Measurements from ENCODE around the gene SGTB.

SGTB gene

DNA sequence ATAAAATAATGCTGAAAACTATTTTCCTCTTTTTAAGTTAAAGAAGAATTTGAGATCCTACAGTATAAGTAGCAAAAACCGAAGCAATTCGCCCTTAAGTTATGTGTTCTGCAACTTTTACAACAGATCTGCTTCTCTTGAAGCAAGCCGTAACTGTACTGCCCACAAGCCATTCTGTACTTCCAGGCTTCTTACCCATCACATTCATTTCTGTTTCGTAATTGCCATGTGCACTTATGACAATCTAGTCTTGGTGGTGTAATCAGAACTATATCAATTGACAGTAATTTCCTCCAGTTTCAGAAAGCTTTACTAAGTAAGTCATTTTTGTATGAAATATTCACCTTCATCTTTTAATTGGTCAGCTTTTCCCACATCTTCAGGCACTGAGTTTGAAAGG, 13.8 kb downstream of the SGTB start:
- Histone ChIP-seq H3K36me3 (ENCODE audit: control insufficient read depth, insufficient read depth, low read length) (no peaks in the 10 kb centered on the region), H3K4me2 (ENCODE audit: low read length) (no peak overlapping the region), H3K9ac (no peak overlapping the region), H3K4me1 (no peaks in the 10 kb centered on the region), H3K27me3 (ENCODE audit: control insufficient read depth, insufficient read depth, low read length) (no peaks in the 10 kb centered on the region), H3K27ac (no peak overlapping the region), H2AFZ (no peak overlapping the region), H3K4me3 (ENCODE audit: low read depth, low read length) (no peak overlapping the region), H3K9me3 (ENCODE audit: control insufficient read depth, low read length) (no peaks in the 10 kb centered on the region), H3K79me2 (no peaks in the 10 kb centered on the region)
- no peak for TF ChIP-seq CTCF (IDR thresholded peaks at IDR 0.05)

GRCh38 chr5:65707663-65708062, 14.2 kb downstream of the SGTB start:
- H3K36me3 ChIP-seq (ENCODE audit: control insufficient read depth, insufficient read depth, low read length): no peaks in the 10 kb centered on the region
- H3K79me2 ChIP-seq: no peaks in the 10 kb centered on the region
- no peaks in the 10 kb centered on the region for H3K27me3 ChIP-seq (ENCODE audit: control insufficient read depth, insufficient read depth, low read length)
- no peak overlapping the region for H3K9ac ChIP-seq
- no peak overlapping the region for H2AFZ ChIP-seq
- H3K4me2 ChIP-seq (ENCODE audit: low read length): no peak overlapping the region
- H3K4me1 ChIP-seq: no peaks in the 10 kb centered on the region
- no peak for TF ChIP-seq CTCF (IDR thresholded peaks at IDR 0.05)
- no peaks in the 10 kb centered on the region for H3K9me3 ChIP-seq (ENCODE audit: control insufficient read depth, low read length)
- H3K4me3 ChIP-seq (ENCODE audit: low read depth, low read length): no peak overlapping the region
- H3K27ac ChIP-seq: no peak overlapping the region

GRCh38 chr5:65704621-65705239, 17.2 kb downstream of the SGTB start:
- H3K9ac ChIP-seq: no peak overlapping the region
- no peak overlapping the region for H2AFZ ChIP-seq
- no peaks in the 10 kb centered on the region for H3K4me1 ChIP-seq
- H3K27ac ChIP-seq: no peak overlapping the region
- TF ChIP-seq CTCF (IDR thresholded peaks at IDR 0.05): no peak
- H3K36me3 ChIP-seq (ENCODE audit: control insufficient read depth, insufficient read depth, low read length): no peaks in the 10 kb centered on the region
- no peak overlapping the region for H3K4me2 ChIP-seq (ENCODE audit: low read length)
- no peak overlapping the region for H3K4me3 ChIP-seq (ENCODE audit: low read depth, low read length)
- no peaks in the 10 kb centered on the region for H3K9me3 ChIP-seq (ENCODE audit: control insufficient read depth, low read length)
- H3K79me2 ChIP-seq: no peaks in the 10 kb centered on the region
- no peaks in the 10 kb centered on the region for H3K27me3 ChIP-seq (ENCODE audit: control insufficient read depth, insufficient read depth, low read length)

DNA sequence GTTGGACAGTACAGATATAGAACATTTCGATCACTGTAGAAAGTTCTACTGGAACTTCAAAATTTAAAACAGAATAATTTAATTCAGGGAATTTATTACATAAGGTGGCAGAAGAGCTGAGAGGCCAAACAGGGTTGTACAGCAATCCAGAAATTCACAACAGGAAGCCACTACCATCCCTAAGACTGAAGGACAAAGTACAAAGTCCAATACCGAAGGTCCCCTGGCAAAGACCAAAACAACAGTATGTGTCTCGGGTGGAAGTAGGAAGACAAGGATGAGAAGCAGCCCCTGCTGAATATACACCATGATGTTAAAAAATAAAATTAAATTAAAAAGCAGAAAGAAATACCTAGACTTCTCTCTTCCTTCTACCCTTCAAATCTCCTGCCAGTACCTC, 19.9 kb downstream of the SGTB start:
- Histone ChIP-seq H3K4me2 (ENCODE audit: low read length) (no peak overlapping the region), H2AFZ (no peak overlapping the region), H3K36me3 (ENCODE audit: control insufficient read depth, insufficient read depth, low read length) (no peaks in the 10 kb centered on the region)

More for the DNA sequence above, 19.9 kb downstream of the SGTB start:
- no peak overlapping the region for H3K27ac ChIP-seq
- no peaks in the 10 kb centered on the region for H3K4me1 ChIP-seq
- no peak overlapping the region for H3K9ac ChIP-seq
- no peaks in the 10 kb centered on the region for H3K27me3 ChIP-seq (ENCODE audit: control insufficient read depth, insufficient read depth, low read length)
- no peaks in the 10 kb centered on the region for H3K79me2 ChIP-seq
- H3K9me3 ChIP-seq (ENCODE audit: control insufficient read depth, low read length): no peaks in the 10 kb centered on the region
- H3K4me3 ChIP-seq (ENCODE audit: low read depth, low read length): no peak overlapping the region
- TF ChIP-seq CTCF (IDR thresholded peaks at IDR 0.05): no peak

Data from parathyroid adenoma (tissue), 2 donors.